HFFc6 (cell line): ENCODE measurements around the gene DAPL1. TPM values are rescaled to one million over a fixed set of nuclear protein-coding genes. Genes with fewer than 3 reads are reported as not detected.
"Not testable (repeated sequence)": the region's sequence is repeated elsewhere in the genome, so short reads cannot be mapped to it uniquely, and the experiment has no call there.

ENCODE experiments used
- DNase-seq: peaks from one replicate; pipeline ENCODE4 v3.0.0-alpha.2; 2018
- H3K27ac Mint-ChIP-seq: 2 replicates; pipeline ENCODE4 v1.8.0; 2020; ENCODE audit warnings: mild to moderate bottlenecking, mixed read lengths
- H3K27me3 Mint-ChIP-seq: 2 replicates; pipeline ENCODE4 v1.8.0; 2021; ENCODE audit warnings: mild to moderate bottlenecking, moderate library complexity, mixed read lengths; ENCODE audit not compliant: insufficient read depth
- H3K36me3 Mint-ChIP-seq: 2 replicates; pipeline ENCODE4 v1.8.0; 2021; ENCODE audit warnings: low read depth, mixed read lengths
- H3K4me1 Mint-ChIP-seq: 2 replicates; pipeline ENCODE4 v1.8.0; 2020; ENCODE audit warnings: low read depth, mixed read lengths
- H3K4me3 Mint-ChIP-seq: 2 replicates; pipeline ENCODE4 v1.8.0; 2020; ENCODE audit warnings: mild to moderate bottlenecking, moderate library complexity, mixed read lengths
- H3K9me3 Mint-ChIP-seq: 2 replicates; pipeline ENCODE4 v1.8.0; 2020; ENCODE audit warnings: mild to moderate bottlenecking, mixed read lengths
- total RNA-seq, 6 experiments: library from RNA; stranded (reverse); fragmentation: NEBNext Ultra II Directional; extraction: Animal tissue kit (Norgen Biotek cat#: 25700); gene quantifications; 2 replicates in 1 of 6; 3 replicates in 5 of 6; pipeline ENCODE4 v1.2.3, GENCODE V29; 2021
- TF ChIP-seq, protein P1 (sequence below): fragments of 200-600 bp; sonication (generic); IDR thresholded peaks from 2 replicates; pipeline ENCODE4 v1.5.0; 2021; ENCODE audit warnings: antibody characterized with exemption, mild to moderate bottlenecking

DAPL1 gene
- total RNA-seq, 6 experiments from 2014 or later: not detected

DNA sequence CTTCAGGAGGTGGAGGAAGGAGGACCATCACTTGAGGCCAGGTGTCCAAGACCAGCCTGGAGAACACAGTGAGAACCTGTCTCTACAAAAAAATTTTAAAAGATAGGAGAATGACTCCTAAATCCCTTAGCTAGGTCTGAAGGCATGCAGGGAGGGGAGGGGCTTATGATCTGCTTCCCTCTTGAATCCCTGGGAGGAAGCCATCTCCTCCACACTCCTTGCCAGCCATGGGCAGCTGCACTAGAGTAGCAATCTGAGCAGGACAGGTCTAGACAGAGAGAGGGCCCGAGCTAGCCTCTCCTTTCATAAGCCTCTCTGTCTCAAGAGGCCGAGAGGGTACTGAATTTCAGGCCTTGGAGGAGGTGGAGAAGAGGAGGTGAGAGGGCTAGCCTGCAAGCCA is 42.5 kb downstream of the DAPL1 start:
- no peak for DNase-seq
- TF ChIP-seq, protein P1, sequence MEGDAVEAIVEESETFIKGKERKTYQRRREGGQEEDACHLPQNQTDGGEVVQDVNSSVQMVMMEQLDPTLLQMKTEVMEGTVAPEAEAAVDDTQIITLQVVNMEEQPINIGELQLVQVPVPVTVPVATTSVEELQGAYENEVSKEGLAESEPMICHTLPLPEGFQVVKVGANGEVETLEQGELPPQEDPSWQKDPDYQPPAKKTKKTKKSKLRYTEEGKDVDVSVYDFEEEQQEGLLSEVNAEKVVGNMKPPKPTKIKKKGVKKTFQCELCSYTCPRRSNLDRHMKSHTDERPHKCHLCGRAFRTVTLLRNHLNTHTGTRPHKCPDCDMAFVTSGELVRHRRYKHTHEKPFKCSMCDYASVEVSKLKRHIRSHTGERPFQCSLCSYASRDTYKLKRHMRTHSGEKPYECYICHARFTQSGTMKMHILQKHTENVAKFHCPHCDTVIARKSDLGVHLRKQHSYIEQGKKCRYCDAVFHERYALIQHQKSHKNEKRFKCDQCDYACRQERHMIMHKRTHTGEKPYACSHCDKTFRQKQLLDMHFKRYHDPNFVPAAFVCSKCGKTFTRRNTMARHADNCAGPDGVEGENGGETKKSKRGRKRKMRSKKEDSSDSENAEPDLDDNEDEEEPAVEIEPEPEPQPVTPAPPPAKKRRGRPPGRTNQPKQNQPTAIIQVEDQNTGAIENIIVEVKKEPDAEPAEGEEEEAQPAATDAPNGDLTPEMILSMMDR: no peak
- Mint-ChIP-seq H3K4me3 (no peak overlapping the region), H3K4me1 (no peaks in the 10 kb centered on the region), H3K36me3 (no peaks in the 10 kb centered on the region), H3K27ac (no peak overlapping the region), H3K27me3 (peaks cover 10% of the 10 kb centered on the region), H3K9me3 (no peaks in the 10 kb centered on the region)

DNA sequence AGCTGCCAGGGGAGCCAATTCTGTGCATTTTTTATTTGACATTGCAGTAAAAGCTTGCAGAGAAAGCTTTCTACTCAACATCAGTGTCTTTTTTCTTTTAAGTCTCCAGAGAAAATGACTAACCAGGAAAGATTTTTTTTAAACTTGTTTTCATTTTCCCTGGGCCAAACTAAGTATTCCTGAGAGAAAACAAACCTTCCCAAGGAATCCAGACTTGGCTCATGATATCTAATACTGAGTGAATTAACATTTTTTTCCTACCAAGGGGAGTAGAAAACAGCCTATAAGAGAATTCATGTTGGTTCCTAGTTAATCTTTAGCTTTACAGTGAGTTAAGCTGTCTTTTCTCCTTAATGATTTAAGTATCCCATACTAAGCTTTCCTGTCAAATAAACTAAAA is 46.7 kb downstream of the DAPL1 start:
- no peaks in the 10 kb centered on the region for H3K9me3 Mint-ChIP-seq
- H3K4me1 Mint-ChIP-seq: no peaks in the 10 kb centered on the region
- no peak overlapping the region for H3K27ac Mint-ChIP-seq
- DNase-seq: no peak
- TF ChIP-seq, protein P1: no peak
- H3K36me3 Mint-ChIP-seq: no peaks in the 10 kb centered on the region
- peaks cover 9% of the 10 kb centered on the region for H3K27me3 Mint-ChIP-seq
- no peak overlapping the region for H3K4me3 Mint-ChIP-seq

DNA sequence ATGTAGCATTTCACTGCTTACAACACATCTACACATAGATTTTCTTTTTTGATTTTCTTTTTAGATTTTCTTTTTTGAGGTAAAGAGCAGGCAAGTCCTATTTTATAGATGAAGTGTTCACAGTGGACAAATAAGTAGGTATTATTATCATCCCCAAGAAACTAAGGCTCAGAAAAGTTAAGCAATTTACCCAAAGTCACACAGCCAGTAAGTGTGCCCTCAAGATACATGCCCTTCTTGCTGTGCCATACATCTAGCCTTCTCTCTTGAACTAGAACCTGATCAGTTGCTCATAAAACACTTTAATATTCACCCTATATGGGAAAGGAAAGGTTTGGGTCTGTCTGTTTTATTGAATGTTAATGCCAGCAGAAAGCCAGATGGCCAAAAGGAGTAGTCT is 50.3 kb downstream of the DAPL1 start:
- Mint-ChIP-seq H3K4me1 (no peaks in the 10 kb centered on the region), H3K36me3 (no peaks in the 10 kb centered on the region), H3K27ac (no peak overlapping the region), H3K9me3 (no peaks in the 10 kb centered on the region), H3K27me3 (peaks cover 13% of the 10 kb centered on the region), H3K4me3 (no peak overlapping the region)
- TF ChIP-seq, protein P1: no peak
- no peak for DNase-seq

DNA sequence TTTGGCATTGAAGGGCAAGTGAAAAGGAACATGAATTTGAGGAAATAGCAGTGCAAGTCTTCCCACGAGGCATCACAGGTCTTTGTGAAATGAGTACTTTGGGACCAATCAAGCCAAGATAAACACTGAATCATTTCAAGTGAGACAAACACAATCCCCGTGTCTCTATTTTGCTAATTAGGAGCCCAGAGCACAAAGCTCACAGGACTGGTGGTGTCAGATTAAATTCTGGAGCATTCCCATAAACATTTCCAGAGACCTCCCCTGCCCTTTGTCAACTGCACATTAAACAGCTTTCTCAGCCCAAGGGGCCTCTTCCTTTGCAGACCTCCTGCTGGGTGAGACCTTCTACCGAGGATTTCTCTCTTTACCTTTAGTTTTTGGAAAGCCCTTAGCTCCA is 50.7 kb downstream of the DAPL1 start:
- no peaks in the 10 kb centered on the region for H3K9me3 Mint-ChIP-seq
- H3K27ac Mint-ChIP-seq: no peak overlapping the region
- no peaks in the 10 kb centered on the region for H3K4me1 Mint-ChIP-seq
- H3K27me3 Mint-ChIP-seq: peaks cover 10% of the 10 kb centered on the region
- no peak overlapping the region for H3K4me3 Mint-ChIP-seq
- TF ChIP-seq, protein P1: no peak
- no peaks in the 10 kb centered on the region for H3K36me3 Mint-ChIP-seq
- no peak for DNase-seq

DNA sequence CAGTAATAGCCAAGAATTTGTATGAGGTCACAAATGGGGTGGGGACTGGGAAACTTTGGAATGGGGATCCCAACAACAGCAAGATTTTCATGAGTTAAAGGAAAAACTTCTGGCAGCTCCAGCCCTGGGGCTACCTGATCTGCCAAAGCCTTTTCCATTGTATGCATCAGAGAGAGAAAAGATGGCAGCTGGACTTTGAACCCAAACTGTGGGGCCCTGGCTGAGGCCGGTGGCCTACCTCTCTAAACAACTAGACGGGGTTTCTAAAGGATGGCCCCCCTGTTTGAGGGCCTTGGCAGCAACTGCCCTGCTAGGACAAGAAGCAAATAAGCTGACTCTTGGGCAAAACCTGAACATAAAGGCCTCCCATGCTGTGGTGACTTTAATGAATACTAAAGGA is 52.4 kb downstream of the DAPL1 start:
- H3K36me3 Mint-ChIP-seq, H3K4me1 Mint-ChIP-seq, H3K9me3 Mint-ChIP-seq, DNase-seq, H3K27ac Mint-ChIP-seq, H3K4me3 Mint-ChIP-seq: not testable (repeated sequence)
- peaks cover 13% of the 10 kb centered on the region for H3K27me3 Mint-ChIP-seq

DNA sequence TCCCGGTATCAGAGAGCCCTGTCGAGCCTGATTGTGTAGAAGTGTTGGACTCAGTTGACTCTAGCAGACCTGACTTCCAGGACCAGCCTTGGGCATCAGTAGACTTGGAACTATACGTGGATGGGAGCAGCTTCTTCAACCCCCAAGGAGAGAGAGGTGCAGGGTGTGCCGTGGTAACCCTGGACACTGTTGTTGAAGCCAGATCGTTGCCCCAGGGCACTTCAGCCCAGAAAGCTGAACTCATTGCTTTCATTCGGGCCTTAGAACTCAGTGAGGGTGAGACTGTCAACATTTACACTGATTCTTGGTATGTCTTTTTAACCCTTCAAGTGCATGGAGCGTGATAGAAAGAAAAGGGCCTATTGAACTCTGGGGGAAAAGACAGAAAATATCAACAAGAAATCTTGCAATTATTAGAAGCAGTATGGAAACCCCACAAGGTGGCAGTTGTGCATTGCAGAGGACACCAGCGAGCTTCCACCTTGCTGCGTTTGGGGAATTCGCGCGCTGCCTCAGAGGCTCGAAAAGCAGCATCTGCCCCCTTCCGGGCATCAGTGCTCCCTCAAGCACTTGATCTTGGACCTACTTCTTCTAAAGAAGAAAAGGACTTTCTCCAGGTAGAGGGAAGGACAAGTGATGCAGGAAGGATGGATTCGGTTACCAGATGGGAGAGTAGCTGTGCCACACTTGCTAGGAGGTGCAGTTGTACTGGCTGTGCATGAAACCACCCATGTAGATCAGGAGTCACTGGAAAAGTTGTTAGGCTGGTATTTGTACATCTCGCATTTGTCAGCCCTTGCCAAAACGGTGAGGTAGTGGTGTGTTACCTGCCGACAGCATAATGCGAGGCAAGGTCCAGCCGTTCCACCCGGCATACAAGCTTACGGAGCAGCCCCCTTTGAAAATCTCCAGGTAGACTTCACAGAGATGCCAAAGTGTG is 53.2 kb downstream of the DAPL1 start:
- DNase-seq: not testable (repeated sequence)
- TF ChIP-seq, protein P1: peak; percentile 33; the same call in 1 of the 2 replicates

DNA sequence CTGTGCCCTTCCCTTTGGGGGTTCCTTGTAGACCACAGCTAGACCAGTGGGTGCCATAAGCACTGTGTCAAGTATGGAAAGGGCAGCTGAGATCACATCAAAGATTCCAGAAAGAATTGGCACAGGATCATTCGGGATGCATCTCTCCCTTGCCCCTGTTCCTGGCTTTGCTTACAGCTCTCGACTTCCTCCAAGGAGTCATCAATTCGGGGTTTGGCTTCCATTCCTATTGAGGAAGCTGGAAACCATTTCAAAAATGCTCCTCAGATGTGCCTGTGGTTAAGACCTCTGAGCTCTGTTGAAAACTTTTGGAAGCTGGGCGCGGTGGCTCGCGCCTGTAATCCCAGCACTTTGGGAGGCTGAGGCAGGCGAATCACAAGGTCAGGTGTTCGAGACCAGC is 65.1 kb downstream of the DAPL1 start:
- DNase-seq: peak; percentile 48
- Mint-ChIP-seq H3K4me1 (peaks cover 11% of the 10 kb centered on the region), H3K27me3 (peaks cover 15% of the 10 kb centered on the region)
- H3K4me3 Mint-ChIP-seq, H3K36me3 Mint-ChIP-seq, H3K27ac Mint-ChIP-seq, H3K9me3 Mint-ChIP-seq: not testable (repeated sequence)

More for the DNA sequence above, 53.2 kb downstream of the DAPL1 start:
- H3K36me3 Mint-ChIP-seq, H3K27ac Mint-ChIP-seq, H3K9me3 Mint-ChIP-seq, H3K4me1 Mint-ChIP-seq, H3K4me3 Mint-ChIP-seq: not testable (repeated sequence)
- peaks cover 17% of the 10 kb centered on the region for H3K27me3 Mint-ChIP-seq

DNA sequence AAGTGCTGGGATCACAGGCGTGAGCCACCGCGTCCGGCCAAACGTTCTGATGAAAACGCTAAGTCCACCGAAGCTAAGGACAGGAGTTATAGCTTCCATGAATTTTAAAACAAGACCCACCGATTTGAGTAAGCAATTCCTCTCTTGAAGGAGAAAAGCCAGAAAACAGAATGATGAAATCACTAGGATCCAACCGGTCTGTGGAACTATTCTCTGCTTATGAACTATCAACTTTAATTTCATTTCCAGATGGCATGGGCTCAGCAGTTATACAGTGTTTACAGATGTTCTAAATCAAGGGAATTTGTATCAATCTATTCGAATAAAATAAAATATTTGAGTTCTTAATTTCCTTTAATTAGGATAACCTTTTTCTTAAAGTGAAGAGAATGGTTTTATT is 66.5 kb downstream of the DAPL1 start:
- not testable (repeated sequence) for H3K9me3 Mint-ChIP-seq, DNase-seq, H3K27ac Mint-ChIP-seq, H3K36me3 Mint-ChIP-seq, H3K4me3 Mint-ChIP-seq
- Mint-ChIP-seq H3K27me3 (peaks cover 18% of the 10 kb centered on the region), H3K4me1 (peaks cover 11% of the 10 kb centered on the region)

DNA sequence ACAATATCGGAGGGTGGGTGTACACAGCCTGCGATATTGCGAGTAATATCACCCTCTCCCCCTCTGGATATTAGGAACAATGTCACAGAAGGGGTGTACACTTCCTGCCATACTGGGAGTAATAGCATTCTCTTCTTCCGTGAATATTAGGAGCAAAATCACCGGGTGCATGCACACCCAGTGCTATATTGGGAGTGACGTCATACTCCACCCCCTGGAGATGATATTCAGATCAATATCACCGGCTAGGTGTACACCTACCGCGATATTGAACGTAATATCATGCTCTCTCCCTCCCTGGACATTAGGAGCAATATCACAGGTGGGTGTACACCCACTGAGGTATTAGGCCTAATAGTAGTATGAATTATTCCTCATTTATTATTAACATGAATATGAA is 70.4 kb downstream of the DAPL1 start:
- Mint-ChIP-seq H3K27me3 (peaks cover 22% of the 10 kb centered on the region), H3K4me1 (peaks cover 10% of the 10 kb centered on the region; the same call in 1 of the 2 replicates)
- H3K27ac Mint-ChIP-seq, H3K36me3 Mint-ChIP-seq, H3K4me3 Mint-ChIP-seq, DNase-seq, H3K9me3 Mint-ChIP-seq: not testable (repeated sequence)
